ENCODE measurements around the gene MOAP1. TPM values are rescaled to one million over a fixed set of nuclear protein-coding genes. Genes with fewer than 3 reads are reported as not detected.

The MOAP1 gene
- total RNA-seq, 5 donors from 2014 or later (not counting 1 experiment from before 2014, with no cell fraction given) = 45.1 to 96.8 (median 47.9) TPM

- Mint-ChIP-seq H3K4me3 (no peak overlapping the region), H3K9me3 (no peaks in the 10 kb centered on the region), H3K4me1 (peaks cover 0 to 1% (median 0%) of the 10 kb centered on the region in 3 donors), H3K27me3 (no peaks in the 10 kb centered on the region), H3K27ac (no peak overlapping the region), H3K36me3 (peaks cover 5% of the 10 kb centered on the region)
- no peaks in the 10 kb centered on the region for H3K9me3 ChIP-seq
- no peak for DNase-seq
- no peaks in the 10 kb centered on the region for H3K27me3 ChIP-seq (replicated peaks in 1 of 2; ENCODE audit: control insufficient read depth in 2 of 2, extremely low read depth in 1 of 2, insufficient read depth in 2 of 2, low read length in 1 of 2)
- H3K4me1 ChIP-seq (ENCODE audit: control insufficient read depth in 1 of 2, extremely low read depth in 1 of 2, insufficient read depth in 2 of 2, low read length in 2 of 2) = no peaks in the 10 kb centered on the region
- H3K4me3 ChIP-seq (ENCODE audit: control insufficient read depth in 1 of 2, extremely low read depth in 1 of 2, low read length in 1 of 2) = no peak overlapping the region
- no peak for ATAC-seq (replicated peaks in 1 of 4)
- WGBS (ENCODE audit: insufficient coverage) = 86% methylated on average over 1 of the region's 1 CpG
- ChIA-PET CTCF (no interaction called here), POLR2A (interaction anchor here in 1 of 2 donors (0.6 kb wide), 1 partner anchor 213 kb away, joined by 4 read pairs; no protein-coding TSS in a partner anchor)
- H3K27ac ChIP-seq (ENCODE audit: low read length) = no peak overlapping the region
- H3K36me3 ChIP-seq (ENCODE audit: control insufficient read depth in 2 of 2, extremely low read depth in 1 of 2, insufficient read depth in 1 of 2, low read length in 1 of 2) = no peaks in the 10 kb centered on the region
These were observed 10.8 kb upstream of the MOAP1 start for GRCh38 chr14:93195316-93195999.

- H3K27me3 Mint-ChIP-seq = no peaks in the 10 kb centered on the region
- WGBS (ENCODE audit: insufficient coverage) = no CpG with 5 or more reads among the region's 3 CpGs
- H3K9me3 Mint-ChIP-seq = no peaks in the 10 kb centered on the region
- peaks cover 36 to 44% (median 38%) of the 10 kb centered on the region in 3 donors for H3K4me1 Mint-ChIP-seq
- no peak overlapping the region for H3K4me3 ChIP-seq (ENCODE audit: control insufficient read depth in 1 of 2, extremely low read depth in 1 of 2, low read length in 1 of 2)
- ChIA-PET POLR2A (interaction anchor here in 1 of 2 donors (1.2 kb wide), 1 partner anchor 8 kb away, joined by 3 read pairs; no protein-coding TSS in a partner anchor), CTCF (interaction anchor here (0.6 to 4.6 kb wide), 6 partner anchors 18 to 74 kb away, joined by 3 to 18 read pairs (median 3); partner anchors contain the start of genes GON7 (in 1 of the 2) and UBR7 (in 1 of the 2))
- DNase-seq (no peak), ATAC-seq (replicated peaks in 1 of 4) (no peak)
- peaks cover 24 to 30% of the 10 kb centered on the region in 2 experiments for H3K4me1 ChIP-seq (ENCODE audit: control insufficient read depth in 1 of 2, extremely low read depth in 1 of 2, insufficient read depth in 2 of 2, low read length in 2 of 2)
- H3K27me3 ChIP-seq (replicated peaks in 1 of 2; ENCODE audit: control insufficient read depth in 2 of 2, extremely low read depth in 1 of 2, insufficient read depth in 2 of 2, low read length in 1 of 2) = no peaks in the 10 kb centered on the region
- H3K4me3 Mint-ChIP-seq = no peak overlapping the region
- peak overlapping the region; percentile 52 to 76 for H3K27ac Mint-ChIP-seq
- no peaks in the 10 kb centered on the region for H3K9me3 ChIP-seq
- H3K36me3 ChIP-seq (ENCODE audit: control insufficient read depth in 2 of 2, extremely low read depth in 1 of 2, insufficient read depth in 1 of 2, low read length in 1 of 2) = peaks cover 0 to 34% of the 10 kb centered on the region in 2 donors
- H3K36me3 Mint-ChIP-seq = peaks cover 7% of the 10 kb centered on the region
- H3K27ac ChIP-seq (ENCODE audit: low read length) = no peak overlapping the region
These were observed 2.3 kb upstream of the MOAP1 start for GRCh38 chr14:93186956-93187355.

- Histone ChIP-seq H3K36me3 (ENCODE audit: control insufficient read depth in 2 of 2, extremely low read depth in 1 of 2, insufficient read depth in 1 of 2, low read length in 1 of 2) (peaks cover 0 to 34% of the 10 kb centered on the region in 2 donors), H3K27me3 (replicated peaks in 1 of 2; ENCODE audit: control insufficient read depth in 2 of 2, extremely low read depth in 1 of 2, insufficient read depth in 2 of 2, low read length in 1 of 2) (no peaks in the 10 kb centered on the region), H3K9me3 (no peaks in the 10 kb centered on the region), H3K4me1 (ENCODE audit: control insufficient read depth in 1 of 2, extremely low read depth in 1 of 2, insufficient read depth in 2 of 2, low read length in 2 of 2) (peaks cover 24 to 30% of the 10 kb centered on the region in 2 experiments), H3K4me3 (ENCODE audit: control insufficient read depth in 1 of 2, extremely low read depth in 1 of 2, low read length in 1 of 2) (no peak overlapping the region), H3K27ac (ENCODE audit: low read length) (peak overlapping the region; percentile 17)
- 100% methylated on average over 1 of the region's 6 CpGs for WGBS (ENCODE audit: insufficient coverage)
- peak overlapping the region; percentile 53 to 92 (median 72) for H3K4me3 Mint-ChIP-seq
- CTCF ChIA-PET = interaction anchor here (0.6 to 4.6 kb wide), 5 partner anchors 18 to 73 kb away, joined by 3 to 18 read pairs (median 3); partner anchors contain the start of genes GON7 (in 1 of the 2) and UBR7 (in 1 of the 2)
- no peak for DNase-seq
- H3K27me3 Mint-ChIP-seq = no peaks in the 10 kb centered on the region
- peaks cover 39 to 46% (median 41%) of the 10 kb centered on the region in 3 donors for H3K4me1 Mint-ChIP-seq
- no peak for ATAC-seq (replicated peaks in 1 of 4)
- no peaks in the 10 kb centered on the region for H3K9me3 Mint-ChIP-seq
- POLR2A ChIA-PET = interaction anchor here in 1 of 2 donors (0.6 kb wide), 1 partner anchor 13 kb away, joined by 4 read pairs; no protein-coding TSS in a partner anchor
- peak overlapping the region; percentile 67 to 76 for H3K27ac Mint-ChIP-seq
- H3K36me3 Mint-ChIP-seq = peaks cover 11% of the 10 kb centered on the region
These were observed 1.8 kb upstream of the MOAP1 start for GRCh38 chr14:93186466-93186865.

- 0% methylated on average over 9 of the region's 10 CpGs for WGBS (ENCODE audit: insufficient coverage)
- Histone ChIP-seq H3K4me3 (ENCODE audit: control insufficient read depth in 1 of 2, extremely low read depth in 1 of 2, low read length in 1 of 2) (peak overlapping the region; percentile 71 to 85), H3K4me1 (ENCODE audit: control insufficient read depth in 1 of 2, extremely low read depth in 1 of 2, insufficient read depth in 2 of 2, low read length in 2 of 2) (peaks cover 24 to 30% of the 10 kb centered on the region in 2 experiments), H3K36me3 (ENCODE audit: control insufficient read depth in 2 of 2, extremely low read depth in 1 of 2, insufficient read depth in 1 of 2, low read length in 1 of 2) (peaks cover 0 to 34% of the 10 kb centered on the region in 2 donors), H3K27me3 (replicated peaks in 1 of 2; ENCODE audit: control insufficient read depth in 2 of 2, extremely low read depth in 1 of 2, insufficient read depth in 2 of 2, low read length in 1 of 2) (no peaks in the 10 kb centered on the region), H3K9me3 (no peaks in the 10 kb centered on the region), H3K27ac (ENCODE audit: low read length) (peak overlapping the region; percentile 90)
- Mint-ChIP-seq H3K4me3 (peak overlapping the region; percentile 91 to 95 (median 92)), H3K27me3 (no peaks in the 10 kb centered on the region), H3K9me3 (no peaks in the 10 kb centered on the region), H3K36me3 (peaks cover 11% of the 10 kb centered on the region), H3K27ac (peak overlapping the region; percentile 94 to 97), H3K4me1 (peaks cover 39 to 46% (median 41%) of the 10 kb centered on the region in 3 donors)
- ATAC-seq (replicated peaks in 1 of 4) = peak in 2 of 4 experiments; percentile 0 to 11
- POLR2A ChIA-PET = interaction anchor here in 1 of 2 donors (0.5 to 1.1 kb wide), 3 partner anchors 9 to 146 kb away, joined by 3 to 11 read pairs (median 4); no protein-coding TSS in a partner anchor
- DNase-seq = peak in 1 of 35 experiments; percentile 7
- CTCF ChIA-PET = interaction anchor here (0.6 to 4.6 kb wide), 7 partner anchors 22 to 72 kb away, joined by 3 to 21 read pairs (median 6); partner anchors contain the start of genes GON7 (in 1 of the 2) and UBR7 (in 1 of the 2)
These were observed 638 bp upstream of the MOAP1 start for GRCh38 chr14:93185349-93185720.

- DNase-seq = no peak
- peak overlapping the region; percentile 85 to 92 for H3K4me3 ChIP-seq (ENCODE audit: control insufficient read depth in 1 of 2, extremely low read depth in 1 of 2, low read length in 1 of 2)
These were observed 940 bp downstream of the MOAP1 start for GRCh38 chr14:93183596-93184317.

More at GRCh38 chr14:93183596-93184317, 940 bp downstream of the MOAP1 start:
- no peaks in the 10 kb centered on the region for H3K9me3 Mint-ChIP-seq
- H3K27ac Mint-ChIP-seq = peak overlapping the region; percentile 87 to 89
- peaks cover 37 to 39% (median 38%) of the 10 kb centered on the region in 3 donors for H3K4me1 Mint-ChIP-seq
- Histone ChIP-seq H3K4me1 (ENCODE audit: control insufficient read depth in 1 of 2, extremely low read depth in 1 of 2, insufficient read depth in 2 of 2, low read length in 2 of 2) (peaks cover 24 to 30% of the 10 kb centered on the region in 2 experiments), H3K36me3 (ENCODE audit: control insufficient read depth in 2 of 2, extremely low read depth in 1 of 2, insufficient read depth in 1 of 2, low read length in 1 of 2) (peaks cover 0 to 34% of the 10 kb centered on the region in 2 donors), H3K27me3 (replicated peaks in 1 of 2; ENCODE audit: control insufficient read depth in 2 of 2, extremely low read depth in 1 of 2, insufficient read depth in 2 of 2, low read length in 1 of 2) (no peaks in the 10 kb centered on the region), H3K9me3 (no peaks in the 10 kb centered on the region), H3K27ac (ENCODE audit: low read length) (peak overlapping the region; percentile 57)
- ChIA-PET POLR2A (interaction anchor here in 1 of 2 donors (0.9 to 1.0 kb wide), 2 partner anchors 24 to 35 kb away, joined by 3 to 4 read pairs; partner anchors contain the start of gene UBR7), CTCF (interaction anchor here (0.5 to 4.6 kb wide), 4 partner anchors 20 to 71 kb away, joined by 3 to 21 read pairs (median 14); partner anchors contain the start of genes GON7 (in 1 of the 2) and UBR7 (in 1 of the 2))
- no peaks in the 10 kb centered on the region for H3K27me3 Mint-ChIP-seq
- peaks cover 8% of the 10 kb centered on the region for H3K36me3 Mint-ChIP-seq
- WGBS (ENCODE audit: insufficient coverage) = 48% methylated on average over 17 of the region's 17 CpGs
- no peak for ATAC-seq (replicated peaks in 1 of 4)
- peak overlapping the region; percentile 82 to 92 (median 85) for H3K4me3 Mint-ChIP-seq
